Stimulated activated CD4-positive, alpha-beta T cell treated with anti-CD3 and anti-CD28 coated beads, Interleukin-12 subunit alpha, Interleukin-12 subunit beta, amount 100 ng/mL, for 4 hours (primary cell): ENCODE measurements around the gene TBX2.
"Not testable (repeated sequence)": the region's sequence is repeated elsewhere in the genome, so short reads cannot be mapped to it uniquely, and the experiment has no call there.

Experiments used
- DNase-seq: peaks from one replicate; pipeline ENCODE4 v3.0.0-alpha.2; 2020

Gene TBX2

GRCh38 chr17:61399131-61400065 is at the start of gene TBX2:
Gene TBX2 (plus strand): TSS chr17:61399843. CDS start chr17:61400177, 334 bp downstream.
- DNase-seq: no peak

- no peak for DNase-seq
Measured at GRCh38 chr17:61351745-61352407, 47.8 kb upstream of the TBX2 start.

- no peak for DNase-seq
Measured at GRCh38 chr17:61352408-61352770, 47.3 kb upstream of the TBX2 start.

GRCh38 chr17:61352781-61353491 is 46.7 kb upstream of the TBX2 start:
- DNase-seq: no peak

GRCh38 chr17:61353615-61354014 is 46.0 kb upstream of the TBX2 start:
- DNase-seq: no peak

- DNase-seq: no peak
Measured at GRCh38 chr17:61354895-61355874, 44.5 kb upstream of the TBX2 start.

GRCh38 chr17:61357061-61357460 is 42.6 kb upstream of the TBX2 start:
- not testable (repeated sequence) for DNase-seq

- not testable (repeated sequence) for DNase-seq
Measured at GRCh38 chr17:61359513-61359912, 40.1 kb upstream of the TBX2 start.

GRCh38 chr17:61360318-61360943 is 39.2 kb upstream of the TBX2 start:
- DNase-seq: no peak

GRCh38 chr17:61361084-61361483 is 38.6 kb upstream of the TBX2 start:
- DNase-seq: no peak

GRCh38 chr17:61362396-61362795 is 37.2 kb upstream of the TBX2 start:
- DNase-seq: no peak

GRCh38 chr17:61362852-61363600 is 36.6 kb upstream of the TBX2 start:
- no peak for DNase-seq

- DNase-seq: no peak
Measured at GRCh38 chr17:61363601-61364462, 35.8 kb upstream of the TBX2 start.

GRCh38 chr17:61364463-61364846 is 35.2 kb upstream of the TBX2 start:
- DNase-seq: no peak

GRCh38 chr17:61366076-61366714 is 33.4 kb upstream of the TBX2 start:
- no peak for DNase-seq

GRCh38 chr17:61366715-61367413 is 32.8 kb upstream of the TBX2 start:
- DNase-seq: no peak

GRCh38 chr17:61368049-61368831 is 31.4 kb upstream of the TBX2 start:
- DNase-seq: no peak

- DNase-seq: no peak
Measured at GRCh38 chr17:61368832-61369450, 30.7 kb upstream of the TBX2 start.
